Inferior parietal cortex (tissue), 1 donor: ENCODE results near the gene SLC44A1.

Source experiments
- DNase-seq: peaks from one replicate; pipeline ENCODE4 v3.0.0-alpha.2; 2016; ENCODE audit errors: extremely low spot score

The SLC44A1 gene

DNA sequence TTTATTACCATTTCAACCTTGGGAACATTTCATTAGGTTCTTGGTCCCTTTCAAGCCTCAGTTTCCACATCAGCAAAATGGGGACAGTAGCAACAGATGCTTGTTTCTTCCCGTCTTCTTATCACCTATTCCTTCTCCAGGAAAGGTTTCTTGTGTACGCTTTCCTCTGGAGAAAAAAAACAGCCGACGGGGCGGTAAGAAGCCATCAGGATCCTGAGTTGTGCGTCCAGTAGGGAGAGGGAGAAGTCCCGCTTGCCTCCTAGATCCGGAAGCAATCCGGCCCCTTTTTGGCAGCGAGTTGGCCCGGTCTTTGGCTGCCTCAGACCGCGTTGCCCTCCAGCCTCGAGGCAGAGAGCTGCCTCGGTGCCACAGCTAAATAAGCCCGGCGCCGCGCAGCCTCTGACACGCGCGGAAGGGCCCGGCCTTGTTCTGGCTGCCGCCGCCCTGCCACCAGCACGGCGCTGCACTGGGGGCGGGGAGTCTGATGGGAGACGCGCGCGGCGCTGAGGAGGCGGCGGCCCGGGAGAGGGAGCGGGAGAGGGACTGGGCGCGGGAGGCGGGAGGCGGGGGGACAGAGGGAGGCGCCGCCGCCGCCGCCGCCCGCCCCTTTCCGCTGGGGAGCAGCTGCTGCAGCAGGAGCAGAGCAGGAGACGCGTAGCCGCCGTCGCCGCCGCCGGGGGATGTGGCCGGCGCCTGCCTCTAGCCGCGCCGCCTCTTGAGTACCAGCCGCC, at the start of gene SLC44A1:
SLC44A1 (plus strand) TSS at position 649 of the 731 bp plus-strand sequence. CDS start 218 bp downstream, outside the sequence.
- peak; percentile 94 for DNase-seq

GRCh38 chr9:105195259-105195658, 49.2 kb upstream of the SLC44A1 start:
- DNase-seq = no peak

- no peak for DNase-seq
Measured at GRCh38 chr9:105198023-105198422, 46.4 kb upstream of the SLC44A1 start.

- DNase-seq = no peak
Measured at GRCh38 chr9:105198865-105199264, 45.6 kb upstream of the SLC44A1 start.

DNA sequence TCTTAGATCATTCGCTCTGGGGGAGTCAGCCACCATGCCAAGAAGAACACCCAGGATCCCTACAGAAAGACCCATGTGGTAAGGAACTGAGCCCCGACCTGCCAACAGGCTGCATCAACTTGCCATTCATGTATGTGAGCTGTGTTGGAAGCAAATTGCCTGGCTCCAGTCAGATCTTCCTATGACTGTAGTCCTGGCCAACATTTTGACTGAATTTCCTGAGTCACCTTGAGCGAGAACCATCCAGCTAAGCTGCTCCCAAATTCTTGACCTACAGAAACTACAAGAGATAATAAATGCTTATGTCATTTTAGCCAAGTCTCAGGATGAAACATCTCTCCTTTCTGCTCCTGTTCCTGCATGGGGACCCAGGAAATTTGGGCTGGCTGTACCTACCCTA, 40.0 kb upstream of the SLC44A1 start:
- no peak for DNase-seq

- no peak for DNase-seq
Measured at GRCh38 chr9:105205787-105206495, 38.5 kb upstream of the SLC44A1 start.

GRCh38 chr9:105206496-105206820, 38.0 kb upstream of the SLC44A1 start:
- no peak for DNase-seq

DNA sequence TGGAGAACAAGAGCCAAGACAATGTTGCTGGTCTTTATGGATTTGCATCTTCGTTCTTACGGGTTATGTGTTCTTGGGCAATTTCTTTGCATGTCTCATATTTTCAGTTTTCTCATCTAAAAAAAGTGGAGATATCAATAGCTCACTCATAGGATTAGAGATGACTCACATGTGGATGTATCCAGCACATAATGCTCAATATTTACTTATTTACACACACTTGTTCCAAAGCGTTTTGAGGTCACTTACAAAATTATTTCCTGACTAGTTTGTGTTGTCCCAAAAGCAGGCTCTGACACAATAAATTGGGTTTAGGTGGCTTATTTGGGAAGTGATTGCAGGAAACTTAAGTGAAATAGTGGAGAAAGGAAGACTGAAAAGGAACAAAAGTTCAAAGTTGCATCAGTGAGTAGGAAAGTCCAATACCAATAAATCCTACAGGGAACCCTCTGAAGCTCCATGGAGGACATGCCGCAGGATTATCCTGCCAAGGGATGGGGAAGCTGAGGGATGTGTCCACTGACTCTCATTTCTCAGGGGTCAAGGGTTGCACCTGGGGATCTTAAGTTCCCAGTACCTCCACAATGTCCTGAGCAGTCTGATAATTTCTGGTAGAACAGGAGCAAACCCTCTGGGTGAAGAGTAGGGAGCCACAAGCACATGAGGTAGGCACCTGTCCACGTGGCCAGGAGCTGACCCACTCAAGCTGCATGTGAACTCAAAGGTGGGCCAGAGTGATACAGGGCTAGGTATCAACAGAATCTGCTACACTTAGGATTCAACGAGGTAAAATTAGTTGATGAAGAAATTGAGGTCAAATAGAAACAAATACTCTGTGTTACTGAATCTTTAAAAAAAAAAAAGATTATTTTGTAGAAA, 37.4 kb upstream of the SLC44A1 start:
- DNase-seq = no peak

GRCh38 chr9:105216440-105217178, 27.8 kb upstream of the SLC44A1 start:
- peak; percentile 37 for DNase-seq

DNA sequence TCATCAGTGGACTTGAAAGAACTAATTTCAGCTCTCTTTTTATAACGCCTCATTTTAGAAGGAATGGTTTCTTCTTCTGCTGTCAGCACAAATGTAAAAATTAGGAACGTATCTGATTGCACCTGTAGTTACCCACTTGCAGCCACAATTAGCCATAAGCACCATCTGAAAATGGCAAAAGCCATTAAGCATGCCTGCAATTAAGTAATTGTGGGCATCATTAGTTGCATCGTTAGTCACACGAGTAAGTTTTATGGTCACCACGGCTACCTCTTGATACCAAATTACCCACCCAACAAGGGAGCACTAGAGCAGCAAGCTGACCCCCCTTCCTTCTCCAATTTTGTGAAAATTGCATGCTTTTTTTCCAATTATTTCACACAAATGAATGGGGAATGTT, 25.8 kb upstream of the SLC44A1 start:
- no peak for DNase-seq

DNA sequence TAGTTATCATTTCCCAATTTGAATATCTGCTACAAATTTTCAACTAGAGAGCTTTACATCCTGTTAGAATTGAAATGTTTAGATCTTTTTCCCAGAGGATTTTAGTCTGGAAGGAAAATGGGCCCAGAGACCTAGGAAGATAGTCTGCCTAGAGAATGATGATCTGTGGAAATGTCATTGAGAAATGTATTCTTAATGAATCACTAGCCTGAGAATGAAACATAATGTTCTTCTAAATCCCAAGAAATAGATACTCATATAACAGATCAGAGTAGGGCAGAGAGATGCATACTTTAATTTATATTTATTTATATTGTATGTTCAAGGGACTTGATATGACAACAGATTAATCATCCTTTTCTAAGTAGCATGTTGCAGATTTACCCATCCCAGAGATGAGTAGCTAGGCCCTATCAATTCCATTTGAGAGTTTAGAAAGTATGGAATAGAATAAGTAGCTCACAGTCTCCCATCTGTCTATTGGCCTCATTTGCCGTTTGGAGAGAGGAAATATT, 25.1 kb upstream of the SLC44A1 start:
- DNase-seq = no peak

GRCh38 chr9:105220451-105220850, 24.0 kb upstream of the SLC44A1 start:
- DNase-seq = no peak

DNA sequence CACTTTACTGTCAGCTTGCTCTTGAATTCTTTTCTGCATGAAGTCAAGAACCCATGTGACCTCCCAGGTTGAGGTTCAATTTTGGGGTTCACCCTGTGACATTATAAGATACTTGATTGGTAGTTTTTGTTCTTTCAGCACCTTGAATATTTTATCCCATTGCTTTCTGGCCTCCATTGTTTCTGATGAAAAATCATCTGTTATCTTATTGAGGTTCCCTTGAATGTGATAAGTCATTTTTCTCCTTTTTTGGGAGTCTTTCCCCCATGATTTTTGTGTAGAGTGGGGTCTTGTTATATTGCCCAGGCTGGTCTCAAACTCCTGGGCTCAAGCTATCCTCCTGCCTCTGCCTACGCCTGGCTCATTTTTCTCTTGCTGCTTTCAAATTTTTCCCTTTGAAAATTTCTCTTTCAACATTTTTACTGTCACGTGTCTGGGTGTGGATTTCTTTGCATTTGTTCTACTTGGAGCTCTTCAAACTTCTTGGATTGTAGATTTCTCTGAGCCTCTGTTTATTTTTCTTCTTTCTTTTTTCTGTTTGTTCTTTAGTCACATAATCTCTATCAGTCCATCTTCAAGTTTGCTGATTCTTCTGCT, 20.8 kb upstream of the SLC44A1 start:
- DNase-seq = no peak

GRCh38 chr9:105226055-105226454, 18.4 kb upstream of the SLC44A1 start:
- DNase-seq = no peak

GRCh38 chr9:105232207-105232606, 12.2 kb upstream of the SLC44A1 start:
- no peak for DNase-seq

- no peak for DNase-seq
Measured at GRCh38 chr9:105233873-105234272, 10.6 kb upstream of the SLC44A1 start.

- DNase-seq = no peak
Measured at GRCh38 chr9:105236261-105236660, 8.2 kb upstream of the SLC44A1 start.

- no peak for DNase-seq
Measured at GRCh38 chr9:105237246-105237645, 7.2 kb upstream of the SLC44A1 start.

GRCh38 chr9:105238302-105238701, 6.1 kb upstream of the SLC44A1 start:
- no peak for DNase-seq

DNA sequence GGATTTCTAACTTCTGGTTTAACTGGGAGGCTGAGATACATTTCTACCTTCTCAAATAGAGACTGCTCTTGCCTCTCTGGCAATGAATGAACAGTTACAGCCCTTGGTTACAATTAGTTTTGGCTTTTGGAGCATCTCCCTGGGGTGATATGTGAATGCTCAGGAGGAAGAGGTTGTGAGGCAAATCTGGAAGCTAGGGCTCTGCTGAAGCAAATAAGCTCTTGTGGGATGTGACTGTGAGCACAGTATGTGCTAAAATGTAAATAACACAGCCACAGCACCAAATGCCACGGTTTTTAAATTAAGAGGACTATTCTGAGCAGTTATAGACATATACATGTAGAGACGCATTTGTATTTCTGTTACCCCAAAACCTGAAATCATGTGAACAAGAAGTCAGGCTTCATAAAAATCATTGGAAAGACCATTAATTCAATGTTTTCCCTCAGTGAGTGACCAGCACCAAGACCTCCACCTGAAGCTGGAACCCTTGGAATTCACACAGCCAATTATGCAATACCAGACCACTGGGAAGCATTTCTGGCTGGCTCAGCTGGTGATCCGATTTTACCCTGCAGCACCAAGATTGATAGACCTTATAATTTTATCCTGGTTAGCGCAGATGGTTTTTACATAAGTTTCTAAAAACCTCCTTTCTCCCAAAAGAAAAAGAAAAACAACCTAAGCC, 3.0 kb upstream of the SLC44A1 start:
- DNase-seq = peak; percentile 57

DNA sequence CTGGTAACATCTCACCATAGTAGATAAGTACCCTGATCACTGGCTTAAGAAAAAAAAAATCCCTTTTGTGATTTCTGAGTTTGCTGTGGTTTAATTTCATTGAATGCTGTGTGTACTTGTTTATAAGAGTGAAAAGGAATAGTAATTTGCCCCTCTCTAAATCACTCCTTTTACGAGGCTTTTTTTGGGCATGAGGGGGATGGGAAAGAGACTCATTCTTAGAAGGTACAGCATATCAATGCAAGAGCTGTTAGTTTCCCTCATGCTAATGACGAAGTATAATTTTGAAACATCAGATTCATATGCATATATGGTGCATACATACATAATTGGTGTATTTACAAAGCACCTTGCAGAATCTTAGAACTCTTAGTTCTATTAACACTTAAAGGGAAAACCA, 2.4 kb upstream of the SLC44A1 start:
- peak; percentile 50 for DNase-seq
